ENCODE data around the gene ELOVL2. TPM values are rescaled to one million over a fixed set of nuclear protein-coding genes. Genes with fewer than 3 reads are reported as not detected.
"Not testable (repeated sequence)": the region's sequence is repeated elsewhere in the genome, so short reads cannot be mapped to it uniquely, and the experiment has no call there.

Gene ELOVL2, protein sequence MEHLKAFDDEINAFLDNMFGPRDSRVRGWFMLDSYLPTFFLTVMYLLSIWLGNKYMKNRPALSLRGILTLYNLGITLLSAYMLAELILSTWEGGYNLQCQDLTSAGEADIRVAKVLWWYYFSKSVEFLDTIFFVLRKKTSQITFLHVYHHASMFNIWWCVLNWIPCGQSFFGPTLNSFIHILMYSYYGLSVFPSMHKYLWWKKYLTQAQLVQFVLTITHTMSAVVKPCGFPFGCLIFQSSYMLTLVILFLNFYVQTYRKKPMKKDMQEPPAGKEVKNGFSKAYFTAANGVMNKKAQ
- total RNA-seq: under 1 TPM in 1 of 2 donors, not detected in 1; 0.14 TPM
- long read RNA-seq: 0 reads

DNA sequence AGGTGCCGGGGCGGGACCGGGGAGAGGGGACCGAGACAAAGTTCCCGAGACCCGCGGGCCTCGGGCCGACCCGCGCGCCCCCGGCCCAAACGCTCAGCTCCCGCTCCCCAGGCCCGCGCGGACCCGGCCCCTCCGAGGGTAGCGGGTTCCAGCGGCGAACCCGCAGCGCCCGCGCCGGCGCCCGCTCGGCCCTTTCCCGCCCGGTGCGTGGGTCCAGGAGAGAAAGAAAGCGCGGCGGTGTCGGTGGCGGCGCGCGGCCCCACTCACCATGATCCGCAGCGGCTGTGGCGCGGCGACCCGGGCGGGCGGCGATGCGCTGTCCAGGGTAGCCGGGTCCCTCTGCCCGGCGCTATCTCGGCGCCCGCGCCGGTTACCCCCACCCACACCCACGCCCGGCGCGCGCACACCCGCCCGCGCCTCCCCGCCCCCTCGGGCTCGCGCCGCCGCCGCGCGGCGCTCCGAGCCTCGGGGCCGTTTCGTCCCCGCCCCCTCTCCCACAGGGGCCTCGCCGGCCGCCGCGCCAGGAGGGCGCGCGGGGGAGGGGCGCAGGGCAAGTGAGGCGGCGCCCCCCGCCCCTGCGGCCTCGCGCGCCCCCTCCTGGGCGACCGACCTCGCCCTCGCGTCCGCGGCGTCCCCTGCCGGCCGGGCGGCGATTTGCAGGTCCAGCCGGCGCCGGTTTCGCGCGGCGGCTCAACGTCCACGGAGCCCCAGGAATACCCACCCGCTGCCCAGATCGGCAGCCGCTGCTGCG is at the start of gene ELOVL2:
Gene ELOVL2, minus strand, starts transcription at position 345 of the 751 bp plus-strand sequence. Its CDS starts 75 bp downstream, at position 270.
- intact Hi-C loops (cut with DNase I, micrococcal nuclease): no loop called here
- DNase-seq (peak in 1 of 2 donors; percentile 7), ATAC-seq (peak; percentile 65)

DNA sequence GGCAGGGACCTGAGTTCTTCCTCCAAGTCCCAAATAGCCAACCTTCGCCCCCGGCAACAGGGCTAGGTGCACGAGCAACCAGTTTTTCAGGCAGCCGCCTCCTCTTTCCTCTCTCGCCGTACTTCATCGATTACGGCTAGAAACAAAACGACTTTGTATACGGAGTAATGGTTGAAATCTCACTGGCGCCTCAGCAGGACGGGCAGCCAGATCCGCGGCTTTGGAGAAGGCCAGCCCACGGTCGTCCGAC is 49.2 kb upstream of the ELOVL2 start:
- intact Hi-C loops (cut with DNase I, micrococcal nuclease): no loop called here
- ATAC-seq: peak; percentile 19
- no peak for DNase-seq

DNA sequence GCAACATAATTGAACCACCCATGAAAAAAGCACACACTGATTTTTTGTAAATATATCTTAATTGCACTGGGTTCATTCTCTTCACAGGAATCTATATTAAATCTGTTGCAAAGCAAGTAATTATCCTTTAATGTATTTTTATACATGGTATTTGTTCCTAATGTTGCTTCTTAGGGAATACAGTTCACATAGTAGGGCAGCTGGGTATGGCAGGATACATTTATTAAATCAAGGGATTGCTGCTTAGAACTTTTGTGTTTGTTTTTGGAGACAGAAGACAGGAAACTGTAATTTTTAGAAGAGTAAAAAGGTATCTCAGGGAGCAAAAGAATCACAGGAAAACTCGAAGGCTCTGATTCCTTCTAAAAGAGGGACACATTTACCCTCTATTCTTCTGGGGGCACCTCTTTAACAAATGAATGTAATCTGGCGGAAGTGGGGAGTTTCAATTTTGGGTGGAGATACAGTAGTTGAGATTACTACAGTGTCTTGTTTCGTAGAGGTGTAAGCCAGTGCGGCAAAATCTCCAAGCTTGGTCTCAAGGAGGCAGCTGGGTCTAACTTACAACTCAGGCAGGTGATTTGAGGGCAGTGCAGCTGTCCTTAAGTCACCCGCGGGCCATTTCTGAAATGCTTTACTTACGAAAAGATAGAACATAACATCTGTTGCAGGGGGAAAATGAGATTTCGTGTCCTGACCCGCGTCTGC is 48.7 kb upstream of the ELOVL2 start:
- intact Hi-C loops (cut with DNase I, micrococcal nuclease): no loop called here
- ATAC-seq (peak; percentile 35), DNase-seq (no peak)

DNA sequence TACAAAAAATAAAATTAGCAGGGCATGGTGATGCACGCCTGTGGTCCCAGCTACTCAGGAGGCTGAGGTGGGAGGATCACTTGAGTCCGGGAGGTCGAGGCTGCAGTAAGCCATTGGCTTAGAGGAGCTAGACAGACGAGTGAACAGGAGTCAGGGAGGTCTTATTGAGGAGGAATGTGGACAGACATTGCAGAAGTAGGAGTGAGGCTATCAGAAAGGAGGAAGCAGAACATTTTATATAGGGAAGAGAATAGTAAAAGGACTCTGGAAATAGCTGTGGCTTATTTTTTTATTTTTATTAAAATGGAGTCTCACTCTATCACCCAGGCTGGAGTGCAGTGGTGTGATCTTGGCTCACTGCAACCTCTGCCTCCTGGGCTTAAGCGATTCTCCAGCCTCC is 47.0 kb upstream of the ELOVL2 start:
- DNase-seq; ATAC-seq; intact Hi-C loops (cut with DNase I, micrococcal nuclease): not testable (repeated sequence)

DNA sequence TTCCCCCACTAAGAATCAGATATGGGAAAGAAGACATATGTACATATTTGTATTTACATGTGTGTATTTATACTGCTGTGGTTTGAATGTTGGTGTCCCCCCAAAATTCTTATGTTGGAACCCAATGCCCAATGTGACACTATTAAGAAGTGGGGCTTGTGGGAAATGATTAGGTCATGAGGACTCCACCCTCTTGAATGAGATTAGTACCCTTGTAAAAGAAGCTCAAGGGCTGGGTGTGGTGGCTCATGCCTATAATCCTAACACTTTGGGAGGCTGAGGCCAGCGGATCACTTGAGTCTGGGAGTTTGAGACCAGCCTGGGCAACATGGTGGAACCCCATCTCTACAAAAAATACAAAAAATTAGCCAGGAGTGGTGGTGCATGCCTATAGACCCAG is 45.6 kb upstream of the ELOVL2 start:
- DNase-seq (no peak), ATAC-seq (no peak)
- intact Hi-C loops (cut with DNase I, micrococcal nuclease): no loop called here

DNA sequence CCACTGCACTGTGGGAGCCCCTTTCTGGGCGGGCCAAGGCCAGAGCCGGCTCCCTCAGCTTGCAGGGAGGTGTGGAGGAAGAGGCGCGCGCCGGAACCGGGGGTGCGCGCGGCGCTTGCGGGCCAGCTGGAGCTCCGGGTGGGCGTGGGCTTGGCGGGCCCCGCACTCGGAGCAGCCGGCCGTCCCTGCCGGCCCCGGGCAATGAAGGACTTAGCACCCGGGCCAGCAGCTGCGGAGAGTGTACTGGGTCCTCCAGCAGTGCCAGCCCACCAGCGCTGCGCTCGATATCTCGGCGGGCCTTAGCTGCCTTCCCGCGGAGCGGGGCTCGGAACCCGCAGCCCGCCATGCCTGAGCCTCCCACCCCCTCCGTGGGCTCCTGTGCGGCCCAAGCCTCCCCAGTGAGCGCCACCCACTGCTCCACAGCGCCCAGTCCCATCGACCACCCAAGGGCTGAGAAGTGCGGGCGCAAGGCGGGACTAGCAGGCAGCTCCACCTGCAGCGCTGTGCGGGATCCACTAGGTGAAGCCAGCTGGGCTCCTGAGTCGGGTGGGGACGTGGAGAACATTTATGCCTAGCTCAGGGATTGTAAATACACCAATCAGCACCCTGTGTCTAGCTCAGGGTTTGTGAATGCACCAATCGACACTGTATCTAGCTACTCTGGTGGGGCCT is 43.2 kb upstream of the ELOVL2 start:
- DNase-seq; ATAC-seq; intact Hi-C loops (cut with DNase I, micrococcal nuclease): not testable (repeated sequence)

DNA sequence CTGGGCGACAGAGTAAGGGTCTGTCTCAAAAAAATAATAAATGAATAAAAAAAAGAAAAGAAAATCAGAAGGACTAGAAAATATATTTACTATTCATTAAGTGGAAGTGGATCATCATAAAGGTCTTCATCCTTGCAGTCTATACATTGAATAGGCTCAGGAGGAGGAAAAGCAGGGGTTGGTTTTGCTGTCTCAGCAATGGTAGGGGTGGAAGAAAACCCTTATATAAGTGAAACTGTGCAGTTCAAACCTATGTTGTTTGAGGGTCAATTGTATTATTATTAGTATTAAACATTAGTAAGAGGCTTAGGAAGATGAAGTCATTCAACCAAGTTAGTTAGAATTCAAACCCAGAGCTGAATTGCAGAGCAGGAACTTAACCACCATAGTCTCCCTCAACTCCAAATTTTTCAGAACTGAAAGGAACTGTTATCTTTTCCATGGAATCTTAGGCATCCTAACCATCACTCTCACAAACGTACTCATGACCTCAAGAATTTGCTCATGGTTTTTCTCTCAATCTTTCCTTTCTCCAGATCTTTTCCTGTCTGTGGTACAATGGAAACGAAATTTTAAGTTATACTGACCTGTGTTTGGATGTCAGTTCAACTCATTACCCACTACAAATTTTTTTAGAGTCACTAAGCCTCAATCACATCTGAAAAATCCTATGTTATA is 41.8 kb upstream of the ELOVL2 start:
- DNase-seq (no peak), ATAC-seq (no peak)
- intact Hi-C loops (cut with DNase I, micrococcal nuclease): no loop called here

DNA sequence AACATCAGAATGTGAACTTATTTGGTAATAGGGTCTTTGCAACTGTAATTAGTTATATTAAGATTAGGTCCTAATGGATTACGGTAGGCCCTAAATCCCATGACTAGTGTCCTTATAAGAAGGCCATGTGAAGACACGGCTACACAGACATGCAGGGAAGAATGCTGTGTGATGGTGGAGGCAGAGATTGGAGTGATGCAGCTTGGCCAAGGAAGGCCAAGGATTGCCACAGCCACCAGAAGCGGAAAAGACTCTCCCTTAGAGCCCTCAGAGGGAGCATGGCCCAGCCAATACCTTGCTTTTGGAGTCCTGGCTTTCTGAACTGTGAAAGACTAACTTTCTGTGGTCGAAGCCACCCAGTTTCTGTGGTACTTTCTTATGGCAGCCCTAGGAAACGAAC is 39.9 kb upstream of the ELOVL2 start:
- intact Hi-C loops (cut with DNase I, micrococcal nuclease): no loop called here
- no peak for ATAC-seq
- no peak for DNase-seq

DNA sequence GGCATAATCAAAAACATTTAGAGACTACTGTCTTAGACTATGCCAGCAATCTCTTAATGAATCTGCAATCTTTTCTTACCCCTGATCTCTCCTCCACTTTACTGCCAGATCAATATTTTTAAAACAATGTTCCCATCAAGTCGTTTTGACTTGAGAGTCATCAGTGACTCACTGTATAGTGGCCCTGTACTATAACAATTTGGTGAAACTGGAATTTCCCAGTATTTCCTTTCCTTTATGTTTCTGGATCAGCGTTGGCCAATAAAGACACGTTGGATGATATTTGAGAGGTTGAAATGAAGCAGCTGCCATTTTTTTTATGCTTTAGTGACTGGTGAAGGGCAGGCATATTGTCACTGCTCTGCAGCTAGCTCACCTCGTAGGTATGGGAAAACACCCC is 39.4 kb upstream of the ELOVL2 start:
- no peak for DNase-seq
- no peak for ATAC-seq
- intact Hi-C loops (cut with DNase I, micrococcal nuclease): no loop called here

DNA sequence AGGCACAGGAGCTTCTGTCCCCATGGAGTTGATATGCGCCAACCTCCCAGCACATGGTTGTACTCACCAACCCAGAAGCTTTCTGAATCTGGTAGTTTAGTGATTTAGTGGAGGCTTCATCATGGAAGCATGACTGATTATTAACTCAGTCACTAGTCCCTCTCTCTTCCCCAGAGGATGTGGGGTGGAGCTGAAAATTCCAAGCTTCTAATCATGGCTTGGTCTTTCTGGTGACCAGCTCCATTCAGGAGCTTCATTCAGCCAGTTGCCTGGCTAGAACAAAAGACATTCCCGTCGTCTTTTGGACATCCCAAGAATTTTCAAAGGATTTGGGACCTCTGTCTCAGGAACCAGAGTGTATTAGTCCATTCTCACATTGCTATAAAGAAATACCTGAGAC is 36.2 kb upstream of the ELOVL2 start:
- DNase-seq: no peak
- ATAC-seq: no peak
- intact Hi-C loops (cut with DNase I, micrococcal nuclease): no loop called here

DNA sequence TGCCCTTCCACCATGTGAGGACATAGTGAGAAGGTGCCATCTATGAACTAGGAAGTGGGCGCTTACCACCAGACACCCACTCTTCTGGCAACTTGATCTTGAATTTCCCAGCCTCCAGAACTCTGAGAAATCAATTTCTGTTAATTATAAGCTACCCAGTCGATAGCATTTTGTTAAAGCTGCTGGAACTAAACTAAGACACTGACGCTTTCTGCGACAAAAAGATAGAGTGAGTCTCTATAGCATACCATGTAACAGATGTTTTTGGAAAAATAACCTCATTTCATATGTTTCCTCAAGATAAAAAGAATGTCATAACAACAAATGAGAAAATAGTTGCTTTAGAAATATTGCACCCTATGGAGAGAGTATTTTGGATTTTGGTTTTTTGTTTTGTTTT is 34.2 kb upstream of the ELOVL2 start:
- ATAC-seq (no peak), DNase-seq (no peak)
- intact Hi-C loops (cut with DNase I, micrococcal nuclease): no loop called here

DNA sequence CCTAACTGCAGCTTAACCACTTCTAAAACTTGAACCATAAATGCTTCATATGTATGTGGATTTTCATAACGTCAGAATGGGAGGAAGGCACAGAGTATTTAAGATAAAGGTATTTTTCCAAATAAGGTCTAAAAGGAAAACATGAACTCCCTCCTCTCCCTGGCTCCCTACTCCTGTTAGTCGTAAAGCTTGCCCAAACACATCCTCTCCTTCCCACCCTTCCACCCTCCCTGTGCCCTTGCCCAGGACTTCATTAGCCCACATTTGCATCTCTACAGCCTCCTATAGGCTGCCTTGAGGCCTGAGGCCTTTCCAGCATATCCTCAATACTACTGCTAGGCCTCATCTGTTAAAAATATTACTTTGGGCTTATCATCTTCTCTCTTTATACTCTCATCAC is 32.4 kb upstream of the ELOVL2 start:
- ATAC-seq (no peak), DNase-seq (no peak)
- intact Hi-C loops (cut with DNase I, micrococcal nuclease): no loop called here

DNA sequence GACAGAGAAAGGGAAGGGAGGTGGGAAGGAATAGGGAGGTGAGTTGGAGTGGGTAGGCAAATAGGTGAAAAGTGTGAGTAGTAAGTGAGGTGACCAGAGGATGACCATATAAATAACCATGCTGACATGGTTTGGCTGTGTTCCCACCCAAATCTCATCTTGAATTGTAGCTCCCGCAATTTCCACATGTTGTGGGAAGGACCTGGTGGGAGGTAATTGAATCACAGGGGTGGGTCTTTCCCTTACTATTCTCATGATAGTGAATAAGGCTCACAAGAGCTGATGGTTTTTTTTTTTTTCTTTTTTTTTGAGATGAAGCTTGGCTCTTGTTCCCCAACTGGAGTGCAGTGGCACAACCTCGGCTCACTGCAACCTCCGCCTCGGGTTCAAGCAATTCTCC is 28.0 kb upstream of the ELOVL2 start:
- DNase-seq: no peak
- intact Hi-C loops (cut with DNase I, micrococcal nuclease): no loop called here

DNA sequence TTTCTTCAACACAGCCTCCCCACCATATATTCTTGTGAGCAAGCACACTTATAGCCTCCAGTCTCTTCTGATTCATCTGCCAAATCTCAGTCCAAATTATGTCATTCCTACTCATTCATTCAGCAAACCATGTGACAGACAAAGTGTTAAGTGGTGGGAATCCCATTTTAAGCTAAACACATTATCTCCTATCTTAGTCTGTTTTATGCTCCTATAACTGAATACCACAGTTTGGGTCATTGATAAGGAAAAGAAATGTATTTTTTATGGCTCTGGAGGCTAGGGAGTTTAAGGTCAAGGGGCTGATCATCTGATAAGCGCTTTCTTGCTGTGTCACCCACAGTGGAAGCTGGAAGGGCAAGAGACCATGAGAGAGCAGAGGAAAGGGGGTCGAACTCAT is 25.7 kb upstream of the ELOVL2 start:
- intact Hi-C loops (cut with DNase I, micrococcal nuclease): loop anchor here in 1 of 2 donors (5.0 kb wide), 1 partner anchor 117 kb away; no protein-coding TSS in a partner anchor
- ATAC-seq (no peak), DNase-seq (no peak)

More for the DNA sequence above, 28.0 kb upstream of the ELOVL2 start:
- no peak for ATAC-seq

DNA sequence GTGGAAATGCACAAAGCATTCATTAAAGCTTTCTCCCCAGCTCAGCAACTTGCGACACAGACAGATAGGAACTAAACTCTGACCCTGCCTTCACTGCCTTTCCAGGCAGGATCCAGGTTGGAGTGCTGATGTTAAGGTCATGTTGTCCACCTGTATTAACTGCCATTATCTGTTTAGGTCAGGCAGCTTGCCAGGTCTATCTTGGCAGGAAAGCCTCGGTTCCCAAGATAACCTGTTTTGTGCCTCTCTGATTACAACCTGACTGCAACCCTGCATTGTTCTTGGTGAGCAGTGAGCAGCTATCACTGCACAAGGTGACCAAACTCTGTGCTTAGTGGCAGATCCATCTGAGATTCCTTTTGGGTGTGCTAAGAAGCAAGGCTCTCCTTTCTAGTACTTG is 23.2 kb upstream of the ELOVL2 start:
- peak; percentile 31 for ATAC-seq
- DNase-seq: no peak
- intact Hi-C loops (cut with DNase I, micrococcal nuclease): loop anchor here in 1 of 2 donors (5.0 kb wide), 1 partner anchor 115 kb away; no protein-coding TSS in a partner anchor

DNA sequence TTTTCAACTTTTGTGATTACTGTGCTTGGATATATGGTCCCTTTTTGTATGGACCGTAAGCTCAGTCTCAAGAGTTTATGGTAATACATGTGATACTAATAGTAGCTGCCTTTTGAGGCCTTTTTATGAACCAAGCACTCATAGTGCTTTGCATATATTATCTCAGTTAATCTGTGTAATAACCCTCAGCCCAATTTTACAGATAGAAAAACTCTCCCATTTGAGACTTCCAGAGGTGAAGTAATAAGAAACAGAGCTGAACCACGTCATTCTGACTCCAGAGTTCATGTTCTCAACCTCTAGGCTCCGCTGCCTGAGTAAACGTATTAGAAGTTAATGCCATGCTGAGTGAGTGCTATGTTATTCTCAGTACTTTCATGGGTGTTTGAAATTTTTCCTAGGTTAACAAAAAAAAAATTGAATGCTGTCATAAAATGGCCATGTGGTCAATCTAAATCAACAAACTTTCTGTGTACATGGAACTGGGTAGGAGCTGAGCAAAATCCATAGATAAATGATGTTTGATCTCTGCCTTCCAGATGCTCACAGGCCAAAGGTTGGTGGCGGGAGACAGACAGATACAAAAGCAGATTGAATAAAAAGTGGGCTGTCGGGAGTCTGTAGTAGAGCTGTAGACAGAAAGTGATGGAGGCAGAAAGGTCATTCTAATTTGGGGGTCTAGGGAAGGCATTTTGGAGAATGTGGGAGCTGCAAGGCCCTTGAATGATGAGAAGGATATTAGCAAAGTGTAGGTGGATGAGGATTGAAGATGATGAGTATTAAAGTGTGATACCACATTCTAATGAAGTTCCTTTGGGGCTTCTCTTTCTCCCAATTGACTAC is 22.6 kb upstream of the ELOVL2 start:
- intact Hi-C loops (cut with DNase I, micrococcal nuclease): loop anchor here in 1 of 2 donors (5.0 kb wide), 1 partner anchor 114 kb away; no protein-coding TSS in a partner anchor
- ATAC-seq (peak; percentile 67), DNase-seq (no peak)

DNA sequence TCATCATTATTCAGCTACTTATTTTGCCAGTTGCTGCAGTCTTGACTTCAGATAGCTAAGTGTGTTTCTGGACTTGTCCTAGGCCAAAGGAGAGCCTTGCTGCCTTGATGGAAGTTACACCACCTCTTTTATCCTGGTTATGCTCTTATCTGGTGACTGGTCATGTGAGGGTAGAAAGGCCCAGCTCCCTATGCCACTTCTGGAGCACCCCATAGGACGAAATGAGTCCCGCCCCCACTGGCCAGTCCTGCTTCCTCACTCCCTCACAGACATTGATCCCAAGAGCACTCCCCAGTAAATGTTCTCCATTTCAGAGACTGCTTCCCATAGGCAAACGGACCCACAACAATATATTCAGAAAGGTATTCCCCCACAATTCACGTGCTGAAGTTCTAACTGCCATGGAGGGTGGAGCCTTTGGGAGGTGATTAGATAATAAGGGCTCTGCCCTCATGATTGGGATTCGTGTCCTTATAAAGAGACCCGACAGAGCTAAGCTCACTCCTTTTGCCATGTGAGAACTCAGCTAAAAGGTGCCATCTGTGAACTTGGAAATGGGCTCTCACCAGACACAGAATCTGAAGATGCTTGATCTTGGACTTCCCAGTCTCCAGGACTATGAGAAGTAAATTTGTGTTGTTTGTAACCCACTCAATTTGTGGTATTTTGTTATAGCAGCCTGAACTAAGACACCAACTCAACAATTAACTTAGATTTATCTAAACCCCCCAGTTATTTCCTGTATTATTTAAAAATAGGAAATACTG is 21.5 kb upstream of the ELOVL2 start:
- intact Hi-C loops (cut with DNase I, micrococcal nuclease): loop anchor here in 1 of 2 donors (5.0 kb wide), 1 partner anchor 113 kb away; no protein-coding TSS in a partner anchor
- DNase-seq (no peak), ATAC-seq (no peak)

All from left colon (tissue), 2 donors.